ENCODE results near the gene PSMD6.

Gene PSMD6

GRCh38 chr3:64023861-64024223, 548 bp upstream of the PSMD6 start:
- Histone ChIP-seq H3K4me1 (no peaks in the 10 kb centered on the region; the same call in 1 of the 2 replicates), H3K4me3 (ENCODE audit: low read depth, low read length) (peak overlapping the region; percentile 97), H3K9me3 (no peaks in the 10 kb centered on the region), H3K27me3 (no peaks in the 10 kb centered on the region), H3K36me3 (peaks cover 32% of the 10 kb centered on the region)
- DNase-seq, result no peak
- TF ChIP-seq, protein P1, sequence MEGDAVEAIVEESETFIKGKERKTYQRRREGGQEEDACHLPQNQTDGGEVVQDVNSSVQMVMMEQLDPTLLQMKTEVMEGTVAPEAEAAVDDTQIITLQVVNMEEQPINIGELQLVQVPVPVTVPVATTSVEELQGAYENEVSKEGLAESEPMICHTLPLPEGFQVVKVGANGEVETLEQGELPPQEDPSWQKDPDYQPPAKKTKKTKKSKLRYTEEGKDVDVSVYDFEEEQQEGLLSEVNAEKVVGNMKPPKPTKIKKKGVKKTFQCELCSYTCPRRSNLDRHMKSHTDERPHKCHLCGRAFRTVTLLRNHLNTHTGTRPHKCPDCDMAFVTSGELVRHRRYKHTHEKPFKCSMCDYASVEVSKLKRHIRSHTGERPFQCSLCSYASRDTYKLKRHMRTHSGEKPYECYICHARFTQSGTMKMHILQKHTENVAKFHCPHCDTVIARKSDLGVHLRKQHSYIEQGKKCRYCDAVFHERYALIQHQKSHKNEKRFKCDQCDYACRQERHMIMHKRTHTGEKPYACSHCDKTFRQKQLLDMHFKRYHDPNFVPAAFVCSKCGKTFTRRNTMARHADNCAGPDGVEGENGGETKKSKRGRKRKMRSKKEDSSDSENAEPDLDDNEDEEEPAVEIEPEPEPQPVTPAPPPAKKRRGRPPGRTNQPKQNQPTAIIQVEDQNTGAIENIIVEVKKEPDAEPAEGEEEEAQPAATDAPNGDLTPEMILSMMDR (IDR thresholded peaks at IDR 0.05; ENCODE audit: low read depth, low read length), result no peak

- Histone ChIP-seq H3K4me1 (no peaks in the 10 kb centered on the region), H3K36me3 (peaks cover 44% of the 10 kb centered on the region), H3K4me3 (ENCODE audit: low read depth, low read length) (peak overlapping the region; percentile 97), H3K9me3 (no peaks in the 10 kb centered on the region), H3K27me3 (no peaks in the 10 kb centered on the region)
- DNase-seq, result no peak
- TF ChIP-seq, protein P1 (IDR thresholded peaks at IDR 0.05; ENCODE audit: low read depth, low read length), result no peak
Measured at GRCh38 chr3:64022451-64023186, 675 bp downstream of the PSMD6 start.

DNA sequence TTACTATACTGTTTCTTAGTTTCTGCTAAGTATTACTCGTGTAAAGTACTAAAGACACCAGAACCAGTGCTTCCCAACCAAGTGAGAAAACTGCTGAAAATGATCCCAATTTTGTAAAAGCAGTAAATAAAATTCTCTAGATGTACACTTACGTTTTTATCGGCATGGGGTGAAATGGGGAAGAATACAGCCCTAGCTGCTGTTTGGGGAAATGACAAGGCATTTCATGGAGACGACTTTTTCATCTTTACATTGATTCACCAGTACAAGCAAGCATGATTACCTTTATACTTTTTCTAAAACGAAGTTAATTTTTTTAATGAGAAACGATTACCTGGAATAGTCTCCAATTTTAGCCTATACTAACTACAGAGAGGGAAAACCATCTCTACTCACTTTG, 1.4 kb downstream of the PSMD6 start:
- H3K27me3 ChIP-seq, result no peaks in the 10 kb centered on the region
- H3K4me1 ChIP-seq, result no peaks in the 10 kb centered on the region
- peaks cover 51% of the 10 kb centered on the region for H3K36me3 ChIP-seq
- H3K4me3 ChIP-seq (ENCODE audit: low read depth, low read length), result peak overlapping the region; percentile 97
- H3K9me3 ChIP-seq, result no peaks in the 10 kb centered on the region
- DNase-seq, result no peak
- TF ChIP-seq, protein P1 (IDR thresholded peaks at IDR 0.05; ENCODE audit: low read depth, low read length), result 0 out of 2 replicates have a peak, but pooled peaks have one; percentile 4

GRCh38 chr3:64019879-64020278, 3.4 kb downstream of the PSMD6 start:
- TF ChIP-seq, protein P1 (IDR thresholded peaks at IDR 0.05; ENCODE audit: low read depth, low read length), result no peak
- peaks cover 66% of the 10 kb centered on the region for H3K36me3 ChIP-seq
- H3K4me1 ChIP-seq, result no peaks in the 10 kb centered on the region
- H3K27me3 ChIP-seq, result no peaks in the 10 kb centered on the region
- DNase-seq, result no peak
- no peak overlapping the region for H3K4me3 ChIP-seq (ENCODE audit: low read depth, low read length)
- no peaks in the 10 kb centered on the region for H3K9me3 ChIP-seq

- TF ChIP-seq, protein P1 (IDR thresholded peaks at IDR 0.05; ENCODE audit: low read depth, low read length), result no peak
- DNase-seq, result no peak
- Histone ChIP-seq H3K4me1 (no peaks in the 10 kb centered on the region), H3K36me3 (peaks cover 71% of the 10 kb centered on the region), H3K4me3 (ENCODE audit: low read depth, low read length) (no peak overlapping the region), H3K27me3 (no peaks in the 10 kb centered on the region), H3K9me3 (no peaks in the 10 kb centered on the region)
Measured at GRCh38 chr3:64019271-64019670, 4.0 kb downstream of the PSMD6 start.

- TF ChIP-seq, protein P1 (IDR thresholded peaks at IDR 0.05; ENCODE audit: low read depth, low read length), result no peak
- H3K36me3 ChIP-seq, result peaks cover 92% of the 10 kb centered on the region
- no peak for DNase-seq
- H3K4me1 ChIP-seq, result no peaks in the 10 kb centered on the region
- H3K4me3 ChIP-seq (ENCODE audit: low read depth, low read length), result no peak overlapping the region
- H3K9me3 ChIP-seq, result no peaks in the 10 kb centered on the region
- H3K27me3 ChIP-seq, result no peaks in the 10 kb centered on the region
Measured at GRCh38 chr3:64016941-64017620, 6.2 kb downstream of the PSMD6 start.
